ENCODE data around the gene MTG1.
"Not testable (repeated sequence)": the region's sequence is repeated elsewhere in the genome, so short reads cannot be mapped to it uniquely, and the experiment has no call there.

Gene MTG1

DNA sequence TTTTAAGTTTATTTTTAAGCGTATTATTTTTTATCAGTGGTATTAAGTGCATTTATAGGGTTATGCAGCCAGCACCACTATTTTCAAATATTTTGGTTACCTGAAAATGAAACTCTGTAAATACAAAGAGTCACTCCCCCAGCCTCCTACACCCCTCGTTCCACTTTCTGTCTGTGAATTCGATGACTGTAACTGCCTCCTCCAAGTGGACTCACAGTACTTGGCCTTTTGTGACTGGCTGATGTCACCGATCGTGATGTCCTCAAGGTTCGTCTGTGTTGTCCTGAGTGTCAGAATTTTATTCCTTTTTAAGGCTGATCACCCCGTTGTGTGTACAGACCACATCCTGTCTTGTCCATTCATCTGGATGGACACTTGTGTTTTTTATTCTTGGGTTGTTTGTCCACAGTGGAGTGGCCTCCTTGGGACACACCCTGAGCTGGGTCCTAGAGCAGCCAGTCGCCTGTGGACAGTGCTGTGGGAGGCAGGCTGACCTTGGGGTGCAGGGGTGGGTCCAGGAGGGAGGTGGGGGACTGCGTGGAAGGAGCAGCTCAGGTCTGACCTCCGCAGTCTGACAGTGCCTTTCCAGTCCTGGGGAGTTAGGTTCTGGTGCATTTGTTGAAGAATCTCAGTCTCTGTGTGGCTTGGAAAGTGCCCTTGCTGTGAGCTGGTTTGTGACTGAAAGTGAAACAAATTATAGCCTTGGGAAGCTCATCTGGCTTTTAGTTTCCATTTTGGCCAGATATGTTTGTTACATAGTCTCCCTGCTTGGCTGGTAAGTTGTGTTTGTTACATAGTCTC, 6.9 kb downstream of the MTG1 start:
- no peak for DNase-seq (ENCODE audit: low spot score)

- no peak for DNase-seq (ENCODE audit: low spot score)
These were observed 7.5 kb downstream of the MTG1 start for GRCh38 chr10:133401500-133401899.

DNA sequence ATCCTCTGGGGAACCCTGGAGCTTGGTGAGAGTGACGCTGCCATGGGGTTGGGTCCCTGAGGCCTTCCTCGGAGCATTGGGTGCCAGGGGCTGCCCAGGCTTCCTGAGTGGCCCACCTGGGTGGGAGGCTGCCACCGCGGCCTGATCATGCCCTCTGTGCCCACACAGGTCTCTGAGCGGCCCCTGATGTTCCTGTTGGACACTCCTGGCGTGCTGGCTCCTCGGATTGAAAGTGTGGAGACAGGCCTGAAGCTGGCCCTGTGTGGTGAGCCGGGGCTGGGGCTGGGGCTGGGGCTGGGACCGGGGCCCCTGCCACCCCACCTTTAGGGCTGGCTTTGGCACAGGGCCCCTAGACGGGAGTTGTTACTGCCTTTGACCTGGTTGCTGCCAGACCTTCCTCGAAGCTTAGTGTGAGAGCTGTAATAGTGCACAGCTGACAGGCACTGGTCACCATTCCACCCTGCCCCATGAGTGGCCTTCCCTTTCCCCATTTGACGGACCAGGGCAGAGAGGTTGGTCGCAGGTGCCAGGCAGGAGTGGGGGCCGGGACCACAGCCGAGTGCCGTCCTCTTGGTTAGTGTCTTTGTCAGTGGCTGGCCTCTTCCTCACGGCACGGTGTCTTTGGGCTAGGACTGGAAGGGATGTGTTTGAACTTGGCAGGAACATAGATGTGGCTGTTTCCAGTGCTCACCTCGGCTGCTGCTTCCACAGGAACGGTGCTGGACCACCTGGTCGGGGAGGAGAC, 8.2 kb downstream of the MTG1 start:
- no peak for DNase-seq (ENCODE audit: low spot score)

- DNase-seq (ENCODE audit: low spot score) = no peak
These were observed 9.4 kb downstream of the MTG1 start for GRCh38 chr10:133403359-133403758.

GRCh38 chr10:133403784-133404183, 9.8 kb downstream of the MTG1 start:
- DNase-seq (ENCODE audit: low spot score) = no peak

DNA sequence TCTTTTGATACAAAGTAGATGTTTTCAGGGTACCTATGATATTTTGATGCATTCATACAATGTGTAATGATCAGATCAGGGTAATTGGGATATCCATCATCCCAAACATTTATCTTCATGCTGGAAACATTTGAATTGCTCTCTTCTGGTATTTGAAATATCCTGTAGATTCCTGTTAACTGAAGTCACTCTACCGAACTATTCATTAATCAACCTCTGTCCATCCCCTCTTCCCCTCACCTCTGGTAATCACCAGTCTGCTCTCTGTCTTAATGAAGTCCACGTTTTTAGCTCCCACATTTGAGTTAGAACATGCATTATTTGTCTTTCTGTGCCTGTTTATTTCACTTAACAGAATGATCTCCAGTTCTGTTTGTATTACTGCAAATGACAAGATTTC, 11.3 kb downstream of the MTG1 start:
- DNase-seq (ENCODE audit: low spot score) = no peak

DNA sequence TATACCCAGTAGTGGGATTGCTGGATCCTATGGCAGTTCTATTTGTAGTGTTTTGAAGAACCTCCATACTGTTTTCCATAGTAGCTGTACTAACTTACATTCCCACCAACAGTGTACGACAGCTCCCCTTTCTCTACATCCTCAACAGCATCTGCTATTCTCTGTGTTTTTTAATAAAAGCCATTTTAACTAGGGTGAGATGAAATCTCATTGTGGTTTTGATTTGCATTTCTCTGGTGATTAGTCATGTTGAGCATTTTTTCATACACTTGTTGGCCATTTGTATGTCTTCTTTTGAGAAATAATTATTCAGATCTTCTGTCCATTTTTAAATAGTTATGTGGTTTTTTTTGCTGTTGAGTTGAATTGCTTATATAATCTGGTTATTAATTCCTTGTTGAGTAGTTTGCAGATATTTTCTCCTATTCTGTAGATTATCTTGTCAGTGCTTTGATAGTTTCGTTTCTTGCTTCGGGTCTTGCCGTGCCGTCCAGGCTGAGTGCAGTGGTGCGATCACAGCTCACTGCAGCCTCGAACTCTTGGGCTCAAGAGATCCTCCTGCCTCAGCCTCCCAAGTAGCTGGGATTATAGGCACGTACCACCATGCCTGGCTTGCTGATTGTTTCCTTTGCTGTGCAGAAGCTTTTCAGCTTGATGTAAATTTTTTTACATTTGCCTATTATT, 12.0 kb downstream of the MTG1 start:
- no peak for DNase-seq (ENCODE audit: low spot score)

GRCh38 chr10:133411523-133412380, 17.8 kb downstream of the MTG1 start:
- DNase-seq (ENCODE audit: low spot score) = no peak

DNA sequence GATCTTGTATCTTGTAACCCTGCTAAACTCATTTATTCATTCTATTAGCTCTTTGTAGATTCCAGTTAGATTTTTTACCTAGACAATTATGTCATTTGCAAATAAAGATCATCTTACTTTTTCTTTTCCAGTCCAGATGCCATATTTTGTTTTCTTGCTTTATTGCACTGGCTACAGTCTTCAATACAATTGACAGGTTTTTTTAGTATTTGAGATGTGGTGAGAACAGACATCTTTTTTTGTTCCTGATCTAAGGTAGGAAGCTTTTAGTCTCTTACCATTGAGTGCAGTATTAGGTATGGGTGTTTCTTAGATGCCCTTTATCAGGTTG, 18.4 kb downstream of the MTG1 start:
- no peak for DNase-seq (ENCODE audit: low spot score)

GRCh38 chr10:133414401-133414800, 20.4 kb downstream of the MTG1 start:
- not testable (repeated sequence) for DNase-seq (ENCODE audit: low spot score)

DNA sequence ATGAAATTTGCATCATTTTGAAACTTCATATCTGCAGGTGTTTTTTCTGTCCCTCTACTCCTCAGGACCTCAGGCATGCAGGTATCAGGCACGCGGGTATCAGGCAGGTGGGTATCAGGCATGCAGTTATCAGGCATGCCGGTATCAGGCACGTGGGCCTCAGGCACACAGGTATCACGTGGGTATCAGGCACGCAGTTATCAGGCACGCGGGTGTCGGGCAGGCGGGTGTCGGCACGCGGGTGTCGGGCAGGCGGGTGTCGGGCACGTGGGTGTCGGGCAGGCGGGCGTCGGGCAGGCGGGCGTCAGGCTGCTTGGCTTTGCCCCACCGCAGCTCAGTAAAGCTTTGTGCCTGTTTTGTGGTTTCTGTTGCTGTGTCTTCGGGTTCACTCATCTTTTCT, 21.8 kb downstream of the MTG1 start:
- DNase-seq (ENCODE audit: low spot score) = no peak

GRCh38 chr10:133418289-133418993, 24.5 kb downstream of the MTG1 start:
- no peak for DNase-seq (ENCODE audit: low spot score)

- DNase-seq (ENCODE audit: low spot score) = no peak
These were observed 25.4 kb downstream of the MTG1 start for GRCh38 chr10:133419211-133419950.

- DNase-seq (ENCODE audit: low spot score) = no peak
These were observed 26.1 kb downstream of the MTG1 start for GRCh38 chr10:133420028-133420427.

DNA sequence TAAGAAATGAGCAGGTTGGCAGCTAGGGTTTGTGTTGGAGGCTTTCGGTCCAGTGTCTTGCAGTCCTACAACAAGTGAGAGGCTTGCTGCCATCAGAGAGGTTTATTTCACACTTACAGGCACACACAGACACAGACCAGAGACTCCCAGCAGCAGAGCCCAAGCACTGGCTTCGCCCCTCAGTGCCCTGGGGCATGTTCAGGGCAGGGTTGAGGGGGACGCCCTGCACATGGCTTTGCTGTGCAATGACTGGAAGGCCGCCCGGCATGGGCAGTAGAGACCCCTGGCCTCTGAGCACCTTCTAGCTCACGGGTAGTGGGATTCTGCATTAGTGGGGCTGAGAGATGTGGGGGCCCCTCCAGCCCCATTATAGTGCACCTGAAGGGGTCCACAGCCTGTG, 26.6 kb downstream of the MTG1 start:
- no peak for DNase-seq (ENCODE audit: low spot score)

- no peak for DNase-seq (ENCODE audit: low spot score)
These were observed 27.6 kb downstream of the MTG1 start for GRCh38 chr10:133421336-133422222.

GRCh38 chr10:133422223-133422806, 28.4 kb downstream of the MTG1 start:
- DNase-seq (ENCODE audit: low spot score) = no peak

DNA sequence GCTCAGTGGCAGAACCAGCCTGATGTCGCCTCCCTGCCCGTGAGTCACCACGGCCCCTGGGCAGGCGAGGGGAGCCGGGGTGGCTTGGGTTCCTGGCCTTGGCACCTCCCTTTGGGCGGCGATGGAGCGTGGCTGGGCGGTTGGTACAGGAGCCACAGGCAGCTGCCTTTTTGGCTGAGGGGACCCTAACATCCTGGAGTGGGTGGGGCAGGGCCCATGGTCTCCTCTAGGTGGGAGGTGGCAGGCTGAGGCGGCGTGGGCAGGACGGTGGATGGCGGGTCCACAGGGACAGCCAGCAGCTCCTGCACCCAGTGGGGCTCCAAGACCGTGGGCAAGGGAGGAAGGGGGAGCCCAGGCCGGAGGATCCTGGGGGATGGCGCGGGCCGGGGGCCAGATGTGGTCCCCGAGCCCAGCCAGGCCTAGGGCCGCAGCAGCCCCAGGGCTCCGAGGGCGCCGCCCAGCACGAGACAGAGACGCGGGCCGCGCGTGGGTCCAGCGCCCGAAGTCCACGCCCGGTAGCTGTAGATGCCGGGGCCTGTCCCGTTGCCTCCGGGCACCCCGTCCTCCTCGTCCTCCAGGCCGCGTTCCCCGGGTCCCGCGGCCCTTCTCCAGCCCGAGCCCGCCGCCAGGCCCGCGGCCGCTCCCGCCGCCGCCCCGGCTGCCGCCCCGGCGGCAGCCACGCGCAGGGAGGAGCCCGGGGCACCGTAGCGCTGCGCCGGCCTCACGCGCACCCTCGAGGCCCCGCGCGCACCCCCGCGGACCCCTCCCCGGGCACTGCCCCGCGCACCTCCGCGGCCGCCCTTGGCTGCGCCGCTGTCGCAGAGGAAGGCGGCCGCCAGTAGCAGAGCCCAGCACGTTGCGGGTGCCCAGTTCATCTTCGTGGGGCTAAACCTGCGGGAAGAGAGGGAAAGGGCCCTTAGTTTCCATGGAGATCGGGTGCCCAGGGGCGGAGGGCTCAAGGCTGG, 29.1 kb downstream of the MTG1 start:
- no peak for DNase-seq (ENCODE audit: low spot score)
